H9 (cell line): ENCODE results near the gene VAV3. TPM values are rescaled to one million over a fixed set of nuclear protein-coding genes. Genes with fewer than 3 reads are reported as not detected.
A peak's percentile ranks its signal among the peaks of the same experiment; 100 is the strongest.

Experiments
- DNase-seq: peaks from one replicate; pipeline ENCODE4 v3.0.0-alpha.2; 2017
- H2AFZ ChIP-seq: one replicate; pipeline ENCODE4 v1.6.1; 2013; ENCODE audit warnings: mild to moderate bottlenecking, low read length, control low read depth, moderate library complexity
- H2AK5ac ChIP-seq: 2 replicates; pipeline ENCODE4 v1.6.1; 2013; ENCODE audit warnings: low read length, control low read depth, mixed read lengths; ENCODE audit not compliant: insufficient read length
- H2BK120ac ChIP-seq: one replicate; pipeline ENCODE4 v1.6.1; 2013; ENCODE audit warnings: low read depth, mild to moderate bottlenecking, low read length, control low read depth, inconsistent platforms; ENCODE audit not compliant: poor library complexity, severe bottlenecking
- H2BK12ac ChIP-seq: 2 replicates; pipeline ENCODE4 v1.6.1; 2013; ENCODE audit warnings: low read length, control low read depth, mixed read lengths, low read depth; ENCODE audit not compliant: insufficient read length
- H2BK15ac ChIP-seq: 2 replicates; pipeline ENCODE4 v1.6.1; 2013; ENCODE audit warnings: low read depth, low read length, control low read depth
- H2BK20ac ChIP-seq: one replicate; pipeline ENCODE4 v1.6.1; 2013; ENCODE audit warnings: low read depth, mild to moderate bottlenecking, low read length, control low read depth, inconsistent platforms; ENCODE audit not compliant: poor library complexity, severe bottlenecking
- H2BK5ac ChIP-seq: 2 replicates; pipeline ENCODE4 v1.6.1; 2013; ENCODE audit warnings: low read length, control low read depth, mixed read lengths; ENCODE audit not compliant: insufficient read length
- H3K14ac ChIP-seq: 2 replicates; pipeline ENCODE4 v1.6.1; 2013; ENCODE audit warnings: low read length, control low read depth; ENCODE audit not compliant: insufficient read depth
- H3K18ac ChIP-seq: 2 replicates; pipeline ENCODE4 v1.6.1; 2013; ENCODE audit warnings: low read depth, mild to moderate bottlenecking, mixed read lengths, low read length, control low read depth; ENCODE audit not compliant: insufficient read length
- H3K23ac ChIP-seq: 2 replicates; pipeline ENCODE4 v1.6.1; 2013; ENCODE audit warnings: low read length, control low read depth, mixed read lengths, low read depth; ENCODE audit not compliant: insufficient read length
- H3K23me2 ChIP-seq: 2 replicates; pipeline ENCODE4 v1.6.1; 2013; ENCODE audit warnings: low read depth, mild to moderate bottlenecking, mixed read lengths, low read length, control low read depth; ENCODE audit not compliant: insufficient read length, poor library complexity, severe bottlenecking
- H3K27ac ChIP-seq: 2 replicates; pipeline ENCODE4 v1.5.1; 2013; ENCODE audit warnings: low read length, control low read depth, mixed read lengths, low read depth; ENCODE audit not compliant: insufficient read length
- H3K27me3 ChIP-seq: 2 replicates; pipeline ENCODE4 v1.6.1; 2013; ENCODE audit warnings: low read length, control low read depth, inconsistent platforms; ENCODE audit not compliant: insufficient read depth
- H3K4ac ChIP-seq: 2 replicates; pipeline ENCODE4 v1.6.1; 2013; ENCODE audit warnings: low read depth, mild to moderate bottlenecking, control low read depth, inconsistent platforms, low read length, moderate library complexity
- H3K4me1 ChIP-seq: 2 replicates; pipeline ENCODE4 v1.6.1; 2013; ENCODE audit warnings: low read length, control low read depth, inconsistent platforms; ENCODE audit not compliant: insufficient read depth
- H3K4me2 ChIP-seq: 2 replicates; pipeline ENCODE4 v1.6.1; 2013; ENCODE audit warnings: low read length, control low read depth, mixed read lengths; ENCODE audit not compliant: insufficient read length, insufficient read depth
- H3K56ac ChIP-seq: 2 replicates; pipeline ENCODE4 v1.6.1; 2013; ENCODE audit warnings: low read depth, mild to moderate bottlenecking, mixed read lengths, low read length, control low read depth; ENCODE audit not compliant: insufficient read length
- H3K79me1 ChIP-seq: 2 replicates; pipeline ENCODE4 v1.6.1; 2013; ENCODE audit warnings: low read depth, mild to moderate bottlenecking, moderate library complexity, low read length, control low read depth, inconsistent platforms; ENCODE audit not compliant: insufficient read depth, poor library complexity, severe bottlenecking
- H3K79me2 ChIP-seq: 2 replicates; pipeline ENCODE4 v1.6.1; 2013; ENCODE audit warnings: low read length, control low read depth, inconsistent platforms; ENCODE audit not compliant: insufficient read depth
- H3K9ac ChIP-seq: 2 replicates; pipeline ENCODE4 v1.6.1; 2013; ENCODE audit warnings: low read length, control low read depth, mixed read lengths; ENCODE audit not compliant: insufficient read length; ENCODE audit errors: extremely low read depth
- H3K9me3 ChIP-seq: one replicate; pipeline ENCODE4 v1.6.1; 2013; ENCODE audit warnings: low read depth, low read length, inconsistent platforms; ENCODE audit not compliant: control insufficient read depth
- H3T11ph ChIP-seq: one replicate; pipeline ENCODE4 v1.6.1; 2013; ENCODE audit warnings: mild to moderate bottlenecking, low read length, control low read depth, inconsistent platforms
- H4K20me1 ChIP-seq: one replicate; pipeline ENCODE4 v1.6.1; 2013; ENCODE audit not compliant: control insufficient read depth, insufficient read length, insufficient read depth
- H4K5ac ChIP-seq: 2 replicates; pipeline ENCODE4 v1.6.1; 2013; ENCODE audit warnings: low read depth, mild to moderate bottlenecking, mixed read lengths, low read length, control low read depth; ENCODE audit not compliant: insufficient read length
- H4K8ac ChIP-seq: replicated peaks from 2 replicates; pipeline ENCODE4 v1.6.1; 2013; ENCODE audit warnings: low read length, control low read depth, mixed read lengths, low read depth; ENCODE audit not compliant: insufficient read length
- H4K91ac ChIP-seq: 2 replicates; pipeline ENCODE4 v1.6.1; 2013; ENCODE audit warnings: low read depth, mild to moderate bottlenecking, moderate library complexity, mixed read lengths, low read length, control low read depth; ENCODE audit not compliant: insufficient read length
- H3K27ac Mint-ChIP-seq, 3 experiments: 2 replicates in 2 of 3; 3 replicates in 1 of 3; pipeline ENCODE4 v1.8.0; 2020 to 2021; ENCODE audit warnings: mixed read lengths in 3 of 3, mild to moderate bottlenecking in 1 of 3, moderate library complexity in 1 of 3
- H3K27me3 Mint-ChIP-seq: 2 replicates; pipeline ENCODE4 v1.8.0; 2021; ENCODE audit warnings: low read depth, mild to moderate bottlenecking, moderate library complexity, mixed read lengths
- H3K36me3 Mint-ChIP-seq, 3 experiments: 2 replicates in 2 of 3; 3 replicates in 1 of 3; pipeline ENCODE4 v1.8.0; 2020 to 2021; ENCODE audit warnings: low read depth in 3 of 3, mixed read lengths in 3 of 3; ENCODE audit not compliant: insufficient read depth in 1 of 3
- H3K4me1 Mint-ChIP-seq, 2 experiments: 2 replicates each; pipeline ENCODE4 v1.8.0; 2020; ENCODE audit warnings: mixed read lengths in 2 of 2
- H3K4me3 Mint-ChIP-seq, 2 experiments: 2 replicates in 1 of 2; 3 replicates in 1 of 2; pipeline ENCODE4 v1.8.0; 2020 to 2021; ENCODE audit warnings: mild to moderate bottlenecking in 2 of 2, mixed read lengths in 2 of 2, moderate library complexity in 1 of 2
- H3K9me3 Mint-ChIP-seq, 2 experiments: 2 replicates in 1 of 2; 3 replicates in 1 of 2; pipeline ENCODE4 v1.8.0; 2020; ENCODE audit warnings: mild to moderate bottlenecking in 2 of 2, mixed read lengths in 2 of 2, moderate library complexity in 1 of 2
- WGBS: extraction: QIAGEN DNeasy Blood & Tissue Kit; methylation state at CpG from one replicate; pipeline ENCODE4 v1.1.7; 2013; ENCODE audit warnings: missing lambda C conversion rate, low lambda C conversion rate, mixed read lengths; ENCODE audit not compliant: insufficient read length; ENCODE audit errors: extremely low coverage; 5-methylcytosine and 5-hydroxymethylcytosine counted together
- total RNA-seq: library from RNA; stranded (reverse); gene quantifications from 2 replicates; pipeline ENCODE4 v1.2.1, GENCODE V29; 2021
- TF ChIP-seq, protein P1 (sequence below): fragments of 200-600 bp; sonication (generic); conservative IDR thresholded peaks from 3 replicates; pipeline ENCODE4 v1.8.0; 2021; ENCODE audit warnings: antibody characterized with exemption, mild to moderate bottlenecking

Gene VAV3
- total RNA-seq, 1 experiment from 2014 or later, result 5.1 TPM

DNA sequence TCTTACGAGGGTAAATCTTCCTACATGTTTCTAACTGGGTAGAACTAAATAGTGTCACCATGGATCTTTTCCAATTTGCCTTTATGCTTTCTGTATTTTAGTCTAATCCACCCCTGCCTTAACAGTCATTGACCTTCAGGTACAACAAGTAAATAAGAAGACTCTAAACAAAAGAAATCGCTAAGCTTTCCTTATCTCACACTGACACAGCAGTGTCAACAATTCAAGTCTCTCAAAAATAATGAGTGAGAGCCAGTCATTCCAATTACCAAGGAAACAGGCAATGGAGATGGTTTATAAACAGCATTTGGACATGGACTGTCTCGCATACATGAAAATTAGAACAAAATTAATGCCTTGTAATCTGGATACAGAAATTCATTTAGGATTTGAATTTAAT, 365.8 kb downstream of the VAV3 start:
- no peaks in the 10 kb centered on the region for H3K23me2 ChIP-seq
- DNase-seq, result no peak
- H3K14ac ChIP-seq, result no peak overlapping the region
- Mint-ChIP-seq H3K9me3 (no peaks in the 10 kb centered on the region), H3K27ac (peak overlapping the region in 1 of 3 experiments; percentile 46; a peak in 2 of 7 replicates), H3K27me3 (no peaks in the 10 kb centered on the region), H3K36me3 (no peaks in the 10 kb centered on the region), H3K4me1 (peaks cover 3 to 5% of the 10 kb centered on the region in 2 experiments; a peak in 2 of 4 replicates), H3K4me3 (no peak overlapping the region)
- H4K5ac ChIP-seq, result no peak overlapping the region
- H3K9me3 ChIP-seq, result no peaks in the 10 kb centered on the region
- H4K8ac ChIP-seq, result no peak overlapping the region
- H3K4ac ChIP-seq, result no peak overlapping the region
- no peak overlapping the region for H2BK15ac ChIP-seq
- H3K56ac ChIP-seq, result no peak overlapping the region
- H3K79me1 ChIP-seq, result no peaks in the 10 kb centered on the region
- no peak overlapping the region for H3K27ac ChIP-seq
- no peak overlapping the region for H2AK5ac ChIP-seq
- H3T11ph ChIP-seq, result no peak overlapping the region
- no peaks in the 10 kb centered on the region; the same call in 1 of the 2 replicates for H3K4me1 ChIP-seq
- no peak overlapping the region for H2BK5ac ChIP-seq
- H3K23ac ChIP-seq, result no peak overlapping the region
- H2BK20ac ChIP-seq, result no peak overlapping the region
- H2AFZ ChIP-seq, result no peak overlapping the region
- TF ChIP-seq, protein P1, sequence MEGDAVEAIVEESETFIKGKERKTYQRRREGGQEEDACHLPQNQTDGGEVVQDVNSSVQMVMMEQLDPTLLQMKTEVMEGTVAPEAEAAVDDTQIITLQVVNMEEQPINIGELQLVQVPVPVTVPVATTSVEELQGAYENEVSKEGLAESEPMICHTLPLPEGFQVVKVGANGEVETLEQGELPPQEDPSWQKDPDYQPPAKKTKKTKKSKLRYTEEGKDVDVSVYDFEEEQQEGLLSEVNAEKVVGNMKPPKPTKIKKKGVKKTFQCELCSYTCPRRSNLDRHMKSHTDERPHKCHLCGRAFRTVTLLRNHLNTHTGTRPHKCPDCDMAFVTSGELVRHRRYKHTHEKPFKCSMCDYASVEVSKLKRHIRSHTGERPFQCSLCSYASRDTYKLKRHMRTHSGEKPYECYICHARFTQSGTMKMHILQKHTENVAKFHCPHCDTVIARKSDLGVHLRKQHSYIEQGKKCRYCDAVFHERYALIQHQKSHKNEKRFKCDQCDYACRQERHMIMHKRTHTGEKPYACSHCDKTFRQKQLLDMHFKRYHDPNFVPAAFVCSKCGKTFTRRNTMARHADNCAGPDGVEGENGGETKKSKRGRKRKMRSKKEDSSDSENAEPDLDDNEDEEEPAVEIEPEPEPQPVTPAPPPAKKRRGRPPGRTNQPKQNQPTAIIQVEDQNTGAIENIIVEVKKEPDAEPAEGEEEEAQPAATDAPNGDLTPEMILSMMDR, result no peak
- no peak overlapping the region for H2BK120ac ChIP-seq
- H3K27me3 ChIP-seq, result no peaks in the 10 kb centered on the region
- no peak overlapping the region for H4K91ac ChIP-seq
- no peaks in the 10 kb centered on the region for H3K79me2 ChIP-seq
- H3K4me2 ChIP-seq, result no peak overlapping the region
- no CpG with 5 or more reads among the region's 3 CpGs for WGBS
- H4K20me1 ChIP-seq, result no peaks in the 10 kb centered on the region
- H3K18ac ChIP-seq, result no peak overlapping the region
- no peak overlapping the region for H3K9ac ChIP-seq
- H2BK12ac ChIP-seq, result no peak overlapping the region
